ENCODE data around the gene MAML3.

The MAML3 gene

GRCh38 chr4:139799615-139800014 is 354.4 kb downstream of the MAML3 start:
- FAIRE-seq, result no peak

GRCh38 chr4:139798456-139798855 is 355.5 kb downstream of the MAML3 start:
- FAIRE-seq, result no peak

- no peak for FAIRE-seq
These were observed 356.7 kb downstream of the MAML3 start for GRCh38 chr4:139797287-139797686.

- no peak for FAIRE-seq
These were observed 358.3 kb downstream of the MAML3 start for GRCh38 chr4:139795527-139796314.

- no peak for FAIRE-seq
These were observed 359.6 kb downstream of the MAML3 start for GRCh38 chr4:139794158-139794954.

DNA sequence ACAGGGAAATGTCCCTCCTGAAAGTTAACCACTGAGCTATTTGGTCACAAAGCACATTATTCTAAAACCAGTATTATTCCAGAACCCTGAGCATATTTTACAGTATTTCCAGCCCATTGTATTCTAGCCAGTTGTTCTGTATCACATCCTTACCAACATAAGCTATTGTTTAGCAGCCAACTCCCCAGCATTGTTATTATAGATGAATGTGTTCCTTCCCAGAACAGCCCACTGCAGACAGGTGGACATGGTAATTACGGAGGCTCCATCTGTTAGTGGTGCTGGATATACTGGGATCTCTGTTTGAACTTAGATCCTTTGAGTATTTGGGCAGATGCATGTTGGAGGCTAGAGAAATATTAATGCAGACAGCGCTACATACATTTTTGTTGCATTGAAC is 362.3 kb downstream of the MAML3 start:
- no peak for FAIRE-seq

GRCh38 chr4:139790291-139790690 is 363.7 kb downstream of the MAML3 start:
- FAIRE-seq, result no peak

GRCh38 chr4:139789096-139789654 is 364.8 kb downstream of the MAML3 start:
- no peak for FAIRE-seq

DNA sequence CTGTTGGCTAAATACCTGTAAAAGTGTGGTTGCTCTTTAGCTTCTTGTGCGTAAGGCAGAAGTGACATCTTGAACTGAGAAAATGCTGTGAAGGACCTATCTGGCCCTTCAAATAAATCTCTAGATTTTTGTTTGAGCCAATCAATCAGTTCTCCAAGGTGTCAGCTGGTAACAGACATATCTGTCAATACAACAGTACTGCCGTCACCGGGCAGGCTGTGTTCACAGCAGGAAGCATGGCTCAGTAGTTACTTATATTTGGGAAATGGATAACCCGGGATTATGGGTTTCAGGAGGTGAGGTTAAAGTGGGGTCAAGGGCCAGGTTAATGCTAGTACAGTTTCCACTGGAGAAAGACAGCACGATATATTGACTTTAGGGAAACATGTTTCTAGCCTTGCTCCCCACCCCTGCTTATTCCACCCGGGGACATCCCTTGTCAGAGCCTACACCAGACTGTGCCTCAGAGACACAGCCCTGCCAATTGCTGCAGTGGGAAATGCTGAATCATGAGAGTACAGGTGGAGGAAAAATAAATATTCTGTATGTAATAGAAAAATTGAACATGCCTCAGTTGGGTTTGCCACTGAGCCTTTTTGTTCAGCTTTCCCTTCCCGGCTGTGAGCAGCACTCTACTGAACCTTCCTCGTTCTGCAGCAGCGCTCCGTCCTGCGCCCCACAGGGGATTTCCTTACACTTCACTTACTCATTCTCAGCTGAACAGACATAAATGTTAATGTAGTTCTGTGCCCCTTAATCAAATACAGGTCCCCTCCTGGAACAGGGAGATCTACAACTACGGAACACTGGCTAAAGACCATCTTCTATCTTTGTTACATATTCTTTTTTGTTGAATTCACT is 367.3 kb downstream of the MAML3 start:
- FAIRE-seq, result no peak

GRCh38 chr4:139785356-139785755 is 368.6 kb downstream of the MAML3 start:
- FAIRE-seq, result no peak

- FAIRE-seq, result no peak
These were observed 370.1 kb downstream of the MAML3 start for GRCh38 chr4:139783741-139784484.

DNA sequence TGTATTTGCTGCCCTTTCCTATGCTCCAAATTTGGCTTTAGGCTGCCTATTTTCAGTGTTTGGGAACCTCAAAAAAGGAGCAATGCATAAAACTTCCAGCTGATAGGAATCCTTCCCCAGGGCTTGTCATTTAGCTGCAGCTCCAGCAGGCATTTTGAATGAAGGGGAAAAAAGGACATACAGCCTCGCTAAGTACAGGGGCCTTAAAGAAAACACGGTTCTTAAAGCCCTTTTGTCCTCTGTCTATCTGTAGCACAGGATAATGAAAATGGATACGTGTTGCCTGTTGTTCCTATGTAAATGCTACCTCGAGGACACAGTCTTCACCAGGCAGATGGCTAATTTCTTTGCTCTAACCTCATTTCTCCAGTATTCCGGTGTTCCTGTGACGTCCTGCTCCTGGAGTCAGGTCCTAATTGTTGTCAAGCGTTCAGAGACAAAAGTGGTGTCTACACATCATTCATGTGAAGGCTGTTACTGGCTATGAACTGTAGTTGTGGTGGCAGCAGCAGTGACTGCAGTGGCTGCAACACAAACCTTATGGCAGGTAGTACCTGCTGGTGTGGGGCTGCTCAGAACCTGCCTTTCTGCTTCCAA is 371.0 kb downstream of the MAML3 start:
- no peak for FAIRE-seq

- FAIRE-seq, result no peak
These were observed 372.9 kb downstream of the MAML3 start for GRCh38 chr4:139781066-139781465.

DNA sequence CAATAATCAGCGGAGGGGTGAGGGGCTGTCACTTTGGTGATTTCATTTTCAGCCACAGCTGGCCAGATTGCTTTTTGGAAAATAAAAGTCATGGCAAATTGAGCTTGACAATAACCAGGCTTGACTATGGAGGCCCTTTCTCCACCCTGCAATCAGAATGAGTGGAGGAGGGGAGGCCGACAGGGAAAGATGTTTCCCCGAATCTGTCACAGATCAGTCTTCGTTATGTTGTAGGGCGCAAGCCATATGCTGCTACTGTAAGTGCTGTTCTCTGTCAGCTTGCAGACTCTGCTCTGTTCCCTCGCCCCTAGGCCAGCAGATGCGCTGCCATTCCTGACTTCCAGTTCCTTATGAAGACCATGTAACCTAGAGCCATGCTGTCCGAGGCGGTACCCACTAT is 374.3 kb downstream of the MAML3 start:
- FAIRE-seq, result no peak

DNA sequence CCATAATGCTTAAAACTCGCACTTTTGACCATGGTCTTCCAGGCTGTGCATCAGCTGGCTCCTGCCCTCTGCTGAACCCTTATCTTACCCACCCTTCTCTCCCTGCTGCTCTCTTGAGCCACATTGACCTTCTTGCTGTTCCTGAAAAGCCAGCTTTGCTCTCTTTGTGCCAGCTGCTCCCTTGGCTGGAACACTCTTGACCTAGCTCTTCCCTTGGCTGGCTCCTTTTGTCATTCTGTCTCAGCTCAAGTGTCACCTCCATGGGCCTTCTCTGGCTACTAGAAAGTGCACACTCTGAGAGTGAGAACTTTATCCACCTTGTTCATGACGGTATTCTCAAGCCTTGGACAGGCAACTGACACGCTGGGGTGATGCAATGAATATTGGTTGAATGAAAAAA is 376.2 kb downstream of the MAML3 start:
- no peak for FAIRE-seq

DNA sequence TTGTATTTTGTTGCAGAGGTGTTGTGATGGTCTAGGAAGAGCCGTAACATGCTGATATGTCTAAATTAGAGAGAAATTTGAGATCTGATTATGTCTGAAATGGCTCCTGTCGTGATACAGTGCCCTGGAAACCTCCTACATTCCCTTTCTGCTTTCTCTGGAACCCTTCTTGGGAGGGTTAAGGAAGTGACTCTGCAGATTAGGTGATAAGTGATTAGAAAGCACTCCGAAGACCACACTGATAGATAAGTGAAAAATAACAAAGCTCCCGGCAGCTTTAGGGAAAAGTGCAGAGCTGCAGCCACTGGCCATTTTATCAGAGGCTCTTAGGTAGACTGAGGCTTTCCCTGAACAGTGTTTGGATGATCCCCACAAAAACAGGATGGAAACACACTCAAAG is 377.7 kb downstream of the MAML3 start:
- FAIRE-seq, result no peak

- no peak for FAIRE-seq
These were observed 379.1 kb downstream of the MAML3 start for GRCh38 chr4:139774759-139775487.

DNA sequence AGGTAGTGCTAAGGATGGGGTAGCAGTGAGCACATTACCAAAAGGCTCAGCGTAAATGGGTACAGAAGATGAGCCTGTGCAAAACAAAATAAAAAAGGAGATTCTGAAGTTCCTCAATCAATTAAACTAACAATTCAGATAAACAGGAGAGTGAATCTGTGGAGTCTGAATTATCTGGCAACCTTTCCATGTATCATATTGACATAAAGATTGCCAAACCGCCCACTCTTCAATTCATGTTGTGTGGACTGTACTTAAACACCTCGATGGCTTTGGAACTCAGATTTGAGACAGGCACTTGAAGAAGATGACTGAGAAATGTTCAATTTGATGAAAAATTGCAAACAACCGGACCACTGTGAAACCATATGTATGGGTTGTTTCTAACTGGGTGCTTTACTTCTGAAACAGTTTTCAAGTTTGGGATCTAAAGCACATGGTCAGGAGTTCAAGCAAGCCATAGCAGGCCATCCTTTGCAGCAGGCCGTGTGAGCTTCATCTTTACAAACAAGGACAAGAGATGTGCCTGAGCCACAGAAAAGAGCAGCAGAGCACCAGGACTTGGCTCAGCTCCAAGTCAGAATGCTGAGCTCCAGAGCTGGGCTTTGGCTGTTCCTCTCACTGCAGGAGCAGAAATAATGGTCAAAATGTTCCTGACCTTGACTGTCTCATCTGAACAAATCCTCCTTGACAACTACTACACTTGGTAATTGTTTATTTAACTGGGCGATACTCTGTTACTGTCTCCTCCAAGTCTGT is 380.2 kb downstream of the MAML3 start:
- no peak for FAIRE-seq

- no peak for FAIRE-seq
These were observed 383.6 kb downstream of the MAML3 start for GRCh38 chr4:139770361-139770760.

DNA sequence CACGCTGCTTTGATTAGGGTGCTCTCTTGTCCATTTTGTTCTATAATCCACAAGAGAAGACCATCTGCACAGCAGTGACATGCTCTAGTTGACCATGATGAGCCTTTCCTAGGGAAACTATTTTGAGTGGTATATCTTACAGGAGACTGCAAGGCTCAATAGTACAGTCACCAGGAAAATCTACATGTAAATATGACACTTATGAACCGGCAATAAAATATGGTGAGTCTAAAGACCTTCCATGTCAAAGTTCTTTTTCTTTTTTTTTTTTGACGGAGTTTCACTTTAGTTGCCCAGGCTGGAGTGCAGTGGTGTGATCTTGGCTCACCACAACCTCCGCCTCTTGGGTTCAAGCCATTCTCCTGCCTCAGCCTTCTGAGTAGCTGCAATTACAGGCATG is 384.6 kb downstream of the MAML3 start:
- no peak for FAIRE-seq
